Lung microvascular endothelial cell (primary cell): ENCODE measurements around the gene IFTAP. TPM values are rescaled to one million over a fixed set of nuclear protein-coding genes. Genes with fewer than 3 reads are reported as not detected.

Experiments
- total RNA-seq: library from RNA; depleted of rRNA; stranded (reverse); fragments of >200 nt; gene quantifications from 2 replicates; pipeline ENCODE4 v1.2.1, GENCODE V29; 2014

Gene IFTAP
- total RNA-seq, 1 donor from 2014 or later = 27.0 TPM

Other genes with a start within 250 kb of the IFTAP start
- 6.1 and 9.1 TPM in 2 replicates for gene TRAF6, start 84.2 kb upstream of the IFTAP start, total RNA-seq
- 0.60 and 1.1 TPM in 2 replicates for gene RAG1, start 26.5 kb upstream of the IFTAP start, total RNA-seq
- not detected in 2 replicates for gene RAG2, start 3.7 kb downstream of the IFTAP start, total RNA-seq